T-helper 1 cell treated with Interleukin-12 subunit alpha and Interleukin-12 subunit beta and Interleukin-4 antibody, amounts not matched to agents 30 μg/mL and 1 μg/mL, for 36 hours (primary cell): ENCODE results near the gene C13orf46.

ENCODE experiments used
- H3K27ac Mint-ChIP-seq: one replicate; pipeline ENCODE4 v1.8.0; 2021; ENCODE audit warnings: mild to moderate bottlenecking, mixed read lengths
- H3K27me3 Mint-ChIP-seq: one replicate; pipeline ENCODE4 v1.8.0; 2021; ENCODE audit warnings: low read depth, mixed read lengths
- H3K36me3 Mint-ChIP-seq: one replicate; pipeline ENCODE4 v1.8.0; 2021; ENCODE audit warnings: low read depth, mixed read lengths
- H3K4me1 Mint-ChIP-seq: one replicate; pipeline ENCODE4 v1.8.0; 2021; ENCODE audit warnings: low read depth, mixed read lengths
- H3K4me3 Mint-ChIP-seq: one replicate; pipeline ENCODE4 v1.8.0; 2021; ENCODE audit warnings: mild to moderate bottlenecking, moderate library complexity, mixed read lengths
- H3K9me3 Mint-ChIP-seq: one replicate; pipeline ENCODE4 v1.8.0; 2021; ENCODE audit warnings: mixed read lengths

The C13orf46 gene

GRCh38 chr13:113951246-113951999 lies 22.5 kb downstream of the C13orf46 start:
- Mint-ChIP-seq H3K27ac (no peak overlapping the region), H3K36me3 (peaks cover 18% of the 10 kb centered on the region), H3K4me1 (no peaks in the 10 kb centered on the region)

GRCh38 chr13:113950451-113951245 lies 23.2 kb downstream of the C13orf46 start:
- no peak overlapping the region for H3K27ac Mint-ChIP-seq
- H3K27me3 Mint-ChIP-seq, result no peaks in the 10 kb centered on the region
- no peaks in the 10 kb centered on the region for H3K4me1 Mint-ChIP-seq
- H3K4me3 Mint-ChIP-seq, result no peak overlapping the region
- H3K36me3 Mint-ChIP-seq, result peaks cover 11% of the 10 kb centered on the region
- H3K9me3 Mint-ChIP-seq, result no peaks in the 10 kb centered on the region

More at GRCh38 chr13:113951246-113951999, 22.5 kb downstream of the C13orf46 start:
- Mint-ChIP-seq H3K4me3 (no peak overlapping the region), H3K9me3 (peaks cover 5% of the 10 kb centered on the region), H3K27me3 (no peaks in the 10 kb centered on the region)

GRCh38 chr13:113949546-113949945 lies 24.3 kb downstream of the C13orf46 start:
- H3K4me1 Mint-ChIP-seq, result no peaks in the 10 kb centered on the region
- H3K36me3 Mint-ChIP-seq, result peaks cover 2% of the 10 kb centered on the region
- H3K27ac Mint-ChIP-seq, result no peak overlapping the region
- H3K27me3 Mint-ChIP-seq, result no peaks in the 10 kb centered on the region
- no peak overlapping the region for H3K4me3 Mint-ChIP-seq
- H3K9me3 Mint-ChIP-seq, result no peaks in the 10 kb centered on the region

- Mint-ChIP-seq H3K4me1 (no peaks in the 10 kb centered on the region), H3K4me3 (no peak overlapping the region), H3K27ac (no peak overlapping the region), H3K36me3 (no peaks in the 10 kb centered on the region), H3K27me3 (no peaks in the 10 kb centered on the region), H3K9me3 (no peaks in the 10 kb centered on the region)
Observed at GRCh38 chr13:113948034-113948742, 25.7 kb downstream of the C13orf46 start.

- H3K9me3 Mint-ChIP-seq, result no peaks in the 10 kb centered on the region
- no peaks in the 10 kb centered on the region for H3K27me3 Mint-ChIP-seq
- H3K4me3 Mint-ChIP-seq, result no peak overlapping the region
- H3K27ac Mint-ChIP-seq, result no peak overlapping the region
- no peaks in the 10 kb centered on the region for H3K4me1 Mint-ChIP-seq
- H3K36me3 Mint-ChIP-seq, result no peaks in the 10 kb centered on the region
Observed at GRCh38 chr13:113947311-113948033, 26.4 kb downstream of the C13orf46 start.

- no peaks in the 10 kb centered on the region for H3K9me3 Mint-ChIP-seq
- H3K27ac Mint-ChIP-seq, result no peak overlapping the region
- H3K27me3 Mint-ChIP-seq, result no peaks in the 10 kb centered on the region
- no peak overlapping the region for H3K4me3 Mint-ChIP-seq
- no peaks in the 10 kb centered on the region for H3K4me1 Mint-ChIP-seq
- H3K36me3 Mint-ChIP-seq, result no peaks in the 10 kb centered on the region
Observed at GRCh38 chr13:113946409-113947181, 27.3 kb downstream of the C13orf46 start.

GRCh38 chr13:113945857-113946408 lies 27.9 kb downstream of the C13orf46 start:
- H3K36me3 Mint-ChIP-seq, result no peaks in the 10 kb centered on the region
- H3K4me1 Mint-ChIP-seq, result no peaks in the 10 kb centered on the region
- H3K9me3 Mint-ChIP-seq, result no peaks in the 10 kb centered on the region
- H3K4me3 Mint-ChIP-seq, result no peak overlapping the region
- H3K27me3 Mint-ChIP-seq, result no peaks in the 10 kb centered on the region
- no peak overlapping the region for H3K27ac Mint-ChIP-seq

GRCh38 chr13:113943821-113944565 lies 29.9 kb downstream of the C13orf46 start:
- no peaks in the 10 kb centered on the region for H3K4me1 Mint-ChIP-seq
- no peak overlapping the region for H3K27ac Mint-ChIP-seq
- H3K9me3 Mint-ChIP-seq, result no peaks in the 10 kb centered on the region
- no peaks in the 10 kb centered on the region for H3K36me3 Mint-ChIP-seq
- H3K27me3 Mint-ChIP-seq, result no peaks in the 10 kb centered on the region
- H3K4me3 Mint-ChIP-seq, result no peak overlapping the region

- no peaks in the 10 kb centered on the region for H3K27me3 Mint-ChIP-seq
- H3K36me3 Mint-ChIP-seq, result no peaks in the 10 kb centered on the region
- no peak overlapping the region for H3K4me3 Mint-ChIP-seq
Observed at GRCh38 chr13:113942591-113943103, 31.2 kb downstream of the C13orf46 start.

GRCh38 chr13:113941571-113942191 lies 32.2 kb downstream of the C13orf46 start:
- no peaks in the 10 kb centered on the region for H3K9me3 Mint-ChIP-seq
- H3K36me3 Mint-ChIP-seq, result no peaks in the 10 kb centered on the region
- no peak overlapping the region for H3K4me3 Mint-ChIP-seq
- H3K27me3 Mint-ChIP-seq, result no peaks in the 10 kb centered on the region
- H3K27ac Mint-ChIP-seq, result no peak overlapping the region
- H3K4me1 Mint-ChIP-seq, result no peaks in the 10 kb centered on the region

More at GRCh38 chr13:113942591-113943103, 31.2 kb downstream of the C13orf46 start:
- H3K27ac Mint-ChIP-seq, result no peak overlapping the region
- H3K4me1 Mint-ChIP-seq, result no peaks in the 10 kb centered on the region
- H3K9me3 Mint-ChIP-seq, result no peaks in the 10 kb centered on the region

GRCh38 chr13:113939944-113940297 lies 34.0 kb downstream of the C13orf46 start:
- no peaks in the 10 kb centered on the region for H3K9me3 Mint-ChIP-seq
- no peaks in the 10 kb centered on the region for H3K4me1 Mint-ChIP-seq
- no peaks in the 10 kb centered on the region for H3K36me3 Mint-ChIP-seq
- H3K27ac Mint-ChIP-seq, result no peak overlapping the region
- no peaks in the 10 kb centered on the region for H3K27me3 Mint-ChIP-seq
- H3K4me3 Mint-ChIP-seq, result no peak overlapping the region

GRCh38 chr13:113939129-113939943 lies 34.5 kb downstream of the C13orf46 start:
- Mint-ChIP-seq H3K27me3 (no peaks in the 10 kb centered on the region), H3K9me3 (no peaks in the 10 kb centered on the region), H3K4me3 (no peak overlapping the region), H3K4me1 (no peaks in the 10 kb centered on the region), H3K36me3 (no peaks in the 10 kb centered on the region), H3K27ac (no peak overlapping the region)
